Skin epidermis (tissue), 12 donors: Measurements from ENCODE around the gene GFI1B.

Source experiments
- H3K27ac ChIP-seq, 21 experiments: fragments of 200-600 bp; sonication (generic) in 11 of 21; one replicate each; pipeline ENCODE4 v1.5.0; 2020; ENCODE audit warnings: mild to moderate bottlenecking in 3 of 21, inconsistent platforms in 2 of 21, moderate library complexity in 2 of 21
- H3K4me3 ChIP-seq, 7 experiments: fragments of 200-600 bp; sonication (generic) in 2 of 7; one replicate each; pipeline ENCODE4 v1.5.0; 2020; ENCODE audit warnings: inconsistent platforms in 2 of 7, mild to moderate bottlenecking in 2 of 7, moderate library complexity in 1 of 7

The GFI1B gene

DNA sequence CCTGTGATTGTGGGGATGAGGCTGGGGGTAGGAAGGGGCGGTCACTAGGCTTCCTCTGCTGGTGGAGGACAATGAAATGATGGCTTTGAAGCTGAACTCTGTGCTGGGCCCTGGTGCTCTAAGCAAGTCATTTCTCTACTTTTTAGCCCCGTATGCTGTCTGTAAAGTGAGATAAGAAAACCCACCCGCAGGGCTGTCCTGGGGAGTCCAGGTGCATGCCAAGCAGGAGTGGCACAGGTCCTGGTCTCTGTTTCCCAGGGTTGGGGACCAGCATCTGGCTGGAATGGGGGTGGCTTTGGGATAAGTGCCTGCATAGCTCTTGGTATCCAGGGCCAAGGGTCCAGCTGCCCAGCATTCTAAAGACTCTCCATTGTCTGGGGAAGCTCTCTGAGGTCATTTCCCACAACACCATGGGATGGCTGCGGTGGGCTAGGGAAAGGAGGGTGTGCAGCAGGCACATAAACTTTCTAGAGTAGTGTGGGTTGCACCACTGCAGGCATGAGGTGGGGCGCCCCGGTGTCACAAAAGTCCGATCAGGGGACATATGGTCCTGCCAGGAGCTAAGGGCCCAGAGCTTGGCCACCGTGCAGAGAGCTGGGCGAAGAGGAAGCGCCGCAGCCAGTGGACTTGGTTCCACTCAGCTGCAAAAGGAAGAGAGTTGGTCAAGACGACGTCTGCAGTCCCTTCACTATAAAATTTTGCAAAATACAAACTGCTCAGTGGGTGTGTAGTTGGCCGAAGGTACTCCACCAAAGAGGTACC lies 26.7 kb downstream of the GFI1B start:
- Histone ChIP-seq H3K27ac (no peak overlapping the region), H3K4me3 (no peak overlapping the region)

DNA sequence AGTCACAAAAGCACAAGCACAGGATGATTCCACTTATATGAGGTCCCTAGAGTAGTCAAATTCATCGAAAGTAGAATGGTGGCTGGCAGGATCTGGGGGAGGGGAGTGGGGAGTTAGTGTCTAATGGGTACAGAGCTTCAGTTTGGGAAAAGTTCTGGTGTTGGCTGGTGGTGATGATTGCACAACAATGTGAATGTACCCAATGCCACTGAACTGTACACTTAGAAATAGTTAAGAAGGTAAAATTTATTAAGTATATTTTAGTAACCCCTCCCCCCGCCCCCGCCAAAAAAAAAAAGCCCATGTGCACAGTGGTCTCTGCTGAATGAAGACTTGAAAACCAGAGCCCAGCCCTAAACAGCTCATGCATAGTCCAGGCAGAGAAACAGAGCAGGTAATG lies 27.5 kb downstream of the GFI1B start:
- no peak overlapping the region for H3K4me3 ChIP-seq
- no peak overlapping the region for H3K27ac ChIP-seq

DNA sequence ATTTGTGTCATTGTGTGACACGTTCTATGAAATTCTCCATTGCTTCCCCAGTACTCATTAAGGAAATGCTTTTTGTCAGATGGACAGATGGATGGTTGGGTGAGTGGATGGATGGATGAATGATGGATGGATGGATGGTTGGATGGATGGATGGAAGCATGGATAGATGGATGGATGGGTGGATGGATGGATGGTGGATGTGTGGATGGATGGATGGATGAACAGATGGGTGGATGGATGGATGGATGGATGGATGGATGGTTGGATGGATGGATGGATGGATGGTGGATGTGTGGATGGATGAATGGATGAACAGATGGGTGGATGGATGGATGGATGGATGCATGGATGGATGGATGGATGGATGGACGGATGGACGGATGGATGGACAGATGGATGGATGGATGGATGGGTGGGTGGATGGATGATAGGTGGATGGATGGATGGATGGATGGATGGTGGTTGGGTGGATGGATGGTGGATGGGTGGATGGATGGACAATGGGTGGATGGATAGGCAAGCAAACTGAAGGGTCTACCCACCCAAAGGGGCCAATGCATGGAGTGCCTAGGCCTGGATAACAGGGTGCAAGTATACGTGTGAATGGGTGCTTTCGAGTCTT lies 28.3 kb downstream of the GFI1B start:
- Histone ChIP-seq H3K27ac (no peak overlapping the region), H3K4me3 (no peak overlapping the region)

DNA sequence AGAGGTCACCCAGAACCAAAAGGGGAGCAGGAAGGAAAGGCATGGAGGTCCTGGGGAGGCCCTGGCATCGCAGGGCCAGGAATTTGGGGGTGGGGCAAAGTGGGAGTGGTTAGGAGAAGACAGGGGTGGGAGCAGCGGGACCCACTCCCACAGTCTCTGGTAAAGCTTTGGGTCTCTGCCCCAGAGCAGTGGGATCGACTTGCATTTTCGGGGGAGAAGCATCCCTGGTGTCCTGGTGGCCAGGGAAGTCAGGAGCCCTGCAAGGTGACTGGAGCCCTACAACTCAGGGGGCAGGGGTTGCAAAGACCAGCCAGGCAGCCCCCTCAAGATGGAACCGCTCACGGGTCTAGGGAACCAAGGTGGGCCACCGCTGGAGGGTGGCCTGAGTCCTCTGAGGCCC lies 29.9 kb downstream of the GFI1B start:
- no peak overlapping the region for H3K4me3 ChIP-seq

DNA sequence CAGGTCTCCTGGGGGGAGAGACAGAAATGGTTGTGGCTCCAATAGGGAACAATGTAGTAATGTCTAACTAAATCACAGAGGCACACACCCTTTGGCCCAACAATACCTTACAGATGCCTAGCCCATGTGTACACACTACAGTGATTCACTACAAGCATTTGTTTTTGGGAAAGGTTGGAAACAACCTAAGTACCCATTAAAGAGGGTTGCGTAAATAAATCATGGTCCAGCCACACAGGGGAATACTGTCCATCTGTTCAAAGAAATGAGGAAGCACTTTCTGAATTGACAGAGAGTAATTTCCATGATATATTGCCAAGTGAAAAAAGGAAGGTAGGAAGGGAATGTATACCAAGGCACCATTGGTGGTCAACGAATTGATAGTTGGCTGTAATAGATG lies 30.3 kb downstream of the GFI1B start:
- Histone ChIP-seq H3K27ac (no peak overlapping the region), H3K4me3 (no peak overlapping the region)

More for the DNA sequence above, 29.9 kb downstream of the GFI1B start:
- H3K27ac ChIP-seq, result no peak overlapping the region

DNA sequence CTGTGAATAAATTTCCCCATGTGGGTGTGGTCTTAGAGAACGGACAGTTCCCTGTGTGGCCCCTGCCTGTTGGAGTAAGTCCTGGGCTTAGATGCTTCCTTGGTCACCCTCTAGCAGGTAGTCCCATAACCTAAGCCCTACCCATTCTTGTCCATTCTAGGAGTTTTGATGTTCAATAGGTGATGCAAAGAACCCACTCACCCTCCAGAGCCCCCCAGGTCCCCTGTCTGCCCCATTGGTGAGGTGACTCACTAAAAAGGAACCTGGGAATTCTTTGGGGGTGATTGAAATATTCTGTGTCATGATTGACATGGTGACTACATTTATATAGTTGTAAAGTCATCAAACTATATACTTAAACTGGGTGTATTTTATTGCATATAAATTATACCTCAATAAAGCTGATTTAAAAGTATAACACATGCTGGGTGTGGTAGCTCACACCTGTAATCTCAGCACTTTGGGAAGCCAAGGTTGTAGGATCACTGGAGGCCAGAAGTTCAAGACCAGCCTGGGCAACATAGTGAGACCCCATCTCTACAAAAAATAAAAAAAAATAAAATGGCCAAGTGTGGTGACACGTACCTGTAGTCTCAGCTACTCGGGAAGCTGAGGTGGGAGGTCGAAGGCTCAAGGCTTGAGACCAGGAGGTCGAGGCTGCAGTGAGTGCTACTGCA lies 31.6 kb downstream of the GFI1B start:
- no peak overlapping the region for H3K4me3 ChIP-seq

DNA sequence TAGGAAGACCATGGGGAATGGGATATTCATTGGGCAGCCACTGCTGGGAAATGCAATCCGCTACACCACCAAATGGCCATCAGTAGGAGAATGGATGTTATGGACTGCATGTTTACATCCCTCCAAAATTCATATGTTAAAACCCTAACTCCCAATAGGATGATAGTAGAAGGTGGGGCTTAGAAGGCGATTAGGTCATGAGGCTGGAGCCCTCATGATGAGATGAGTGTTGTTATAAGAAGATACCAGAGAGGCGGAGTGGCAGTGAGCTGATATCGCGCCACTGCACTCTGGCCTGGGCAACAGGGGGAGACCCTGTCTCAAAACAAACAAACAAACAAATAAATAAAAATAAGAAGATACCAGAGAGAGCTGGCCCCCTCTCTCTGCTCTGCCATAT lies 36.2 kb downstream of the GFI1B start:
- Histone ChIP-seq H3K4me3 (no peak overlapping the region), H3K27ac (no peak overlapping the region)

More for the DNA sequence above, 31.6 kb downstream of the GFI1B start:
- H3K27ac ChIP-seq, result no peak overlapping the region

DNA sequence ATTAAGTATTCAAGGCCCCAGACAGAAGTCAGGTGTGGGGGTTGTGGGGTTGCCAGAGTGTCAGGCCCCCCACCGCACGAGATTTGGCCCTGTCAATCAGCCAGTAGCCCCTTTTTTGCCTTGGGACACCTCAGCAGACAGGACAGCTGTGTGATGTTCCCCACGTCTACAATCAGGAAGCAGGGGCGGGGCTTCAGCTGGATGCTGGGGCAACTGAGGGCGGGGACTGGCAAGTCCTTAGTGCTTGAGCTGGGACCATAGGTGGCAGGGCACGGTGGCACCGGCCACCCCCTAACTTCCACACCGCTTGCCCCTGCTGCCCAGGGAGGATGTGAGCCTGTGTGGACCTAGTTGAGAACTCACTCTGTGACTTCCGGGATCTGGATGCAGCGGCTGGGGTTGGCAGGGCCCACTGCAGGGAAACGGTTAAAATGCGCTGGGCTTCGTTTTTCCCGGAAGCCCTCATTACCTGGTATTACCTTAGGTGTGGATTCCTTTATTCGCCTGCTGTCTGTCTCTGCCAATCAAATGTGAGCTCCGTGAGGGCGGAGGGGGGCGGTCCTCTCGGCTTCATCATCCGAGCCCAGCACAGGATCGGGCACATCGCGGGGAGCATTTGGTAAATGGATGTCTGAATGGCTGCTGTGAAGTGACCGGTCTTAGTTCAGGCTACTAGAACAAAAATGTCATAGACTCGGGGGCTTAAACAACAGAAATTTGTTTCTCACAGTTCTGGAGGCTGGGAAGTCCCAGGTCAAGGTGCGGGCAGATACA lies 44.8 kb downstream of the GFI1B start:
- Histone ChIP-seq H3K27ac (no peak overlapping the region), H3K4me3 (no peak overlapping the region)

DNA sequence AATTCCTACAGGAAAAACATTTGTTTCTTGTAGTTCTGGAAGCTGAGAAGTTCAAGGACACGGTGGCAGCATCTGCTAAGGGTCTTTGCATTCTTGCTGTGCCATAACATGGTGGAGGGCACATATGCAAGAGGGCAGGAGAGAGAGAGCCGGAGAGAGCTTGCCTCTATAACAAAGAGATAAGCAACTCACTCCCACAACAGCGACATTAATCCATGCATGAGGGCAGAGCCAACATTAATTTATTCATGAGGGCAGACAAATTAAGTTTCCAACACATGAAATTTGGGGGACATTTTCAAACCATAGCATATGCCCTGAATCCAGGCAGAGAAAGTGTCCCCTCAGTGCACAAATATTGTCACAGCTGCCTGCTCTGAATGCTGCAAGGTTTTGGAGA lies 47.9 kb downstream of the GFI1B start:
- Histone ChIP-seq H3K4me3 (no peak overlapping the region), H3K27ac (no peak overlapping the region)

DNA sequence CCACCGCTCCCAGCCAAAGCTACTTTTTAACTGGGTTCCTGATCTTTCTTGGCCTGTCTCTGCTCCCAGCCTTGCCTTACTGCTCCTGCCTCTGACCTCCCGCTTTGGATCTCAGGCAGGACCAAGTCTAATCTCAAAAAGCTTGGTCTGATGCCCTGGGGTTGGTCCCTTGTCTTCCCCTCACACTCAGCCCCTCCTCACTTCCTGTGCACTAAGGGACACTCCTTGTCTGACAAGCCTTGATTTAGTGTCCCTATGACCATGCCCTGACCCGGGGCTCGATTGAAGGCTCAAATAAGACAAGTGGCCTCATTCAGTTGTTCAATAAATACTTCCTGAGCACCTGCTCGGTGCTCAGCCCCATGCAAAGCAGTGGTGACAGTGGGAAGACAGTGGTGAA lies 48.6 kb downstream of the GFI1B start:
- H3K4me3 ChIP-seq, result no peak overlapping the region
- no peak overlapping the region for H3K27ac ChIP-seq

DNA sequence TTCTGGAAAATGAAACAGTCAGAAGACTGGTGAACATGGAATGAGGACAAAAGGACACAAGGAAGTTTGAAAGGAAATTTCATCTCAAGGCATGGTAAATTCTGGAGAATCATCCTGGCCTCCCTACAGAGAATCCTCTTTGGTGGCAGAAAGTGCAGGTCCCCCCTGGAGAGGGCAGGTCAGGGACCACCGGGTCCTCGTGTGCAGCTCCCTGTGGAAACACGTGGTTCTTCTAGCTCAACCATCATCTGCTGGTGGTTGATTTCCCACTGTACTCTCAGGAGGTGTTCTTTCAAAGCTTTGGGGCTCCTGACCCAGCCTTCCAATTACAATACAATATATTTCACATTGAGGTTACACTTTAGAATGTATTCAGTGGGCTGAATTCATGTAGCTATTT lies 49.7 kb downstream of the GFI1B start:
- no peak overlapping the region for H3K4me3 ChIP-seq
- no peak overlapping the region for H3K27ac ChIP-seq

DNA sequence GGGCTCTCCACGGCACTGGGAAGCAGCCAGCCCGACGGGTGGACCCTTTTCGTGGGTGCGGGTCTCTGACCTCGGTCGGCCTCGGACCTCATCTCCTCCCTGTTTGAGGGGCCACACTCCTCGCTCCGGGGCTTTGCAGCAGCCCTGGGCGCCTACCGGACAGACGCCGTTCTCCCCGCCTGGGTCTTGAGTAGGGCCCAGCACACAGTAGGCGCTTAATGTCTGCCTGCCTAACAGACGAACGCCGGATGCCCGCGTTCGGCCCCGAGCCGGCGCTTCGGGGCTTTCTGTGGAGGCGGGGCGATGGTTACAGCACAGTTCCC lies 51.5 kb downstream of the GFI1B start:
- peak overlapping the region; percentile 66 to 97 (median 92) for H3K27ac ChIP-seq
- peak overlapping the region; percentile 73 to 94 (median 84) for H3K4me3 ChIP-seq

DNA sequence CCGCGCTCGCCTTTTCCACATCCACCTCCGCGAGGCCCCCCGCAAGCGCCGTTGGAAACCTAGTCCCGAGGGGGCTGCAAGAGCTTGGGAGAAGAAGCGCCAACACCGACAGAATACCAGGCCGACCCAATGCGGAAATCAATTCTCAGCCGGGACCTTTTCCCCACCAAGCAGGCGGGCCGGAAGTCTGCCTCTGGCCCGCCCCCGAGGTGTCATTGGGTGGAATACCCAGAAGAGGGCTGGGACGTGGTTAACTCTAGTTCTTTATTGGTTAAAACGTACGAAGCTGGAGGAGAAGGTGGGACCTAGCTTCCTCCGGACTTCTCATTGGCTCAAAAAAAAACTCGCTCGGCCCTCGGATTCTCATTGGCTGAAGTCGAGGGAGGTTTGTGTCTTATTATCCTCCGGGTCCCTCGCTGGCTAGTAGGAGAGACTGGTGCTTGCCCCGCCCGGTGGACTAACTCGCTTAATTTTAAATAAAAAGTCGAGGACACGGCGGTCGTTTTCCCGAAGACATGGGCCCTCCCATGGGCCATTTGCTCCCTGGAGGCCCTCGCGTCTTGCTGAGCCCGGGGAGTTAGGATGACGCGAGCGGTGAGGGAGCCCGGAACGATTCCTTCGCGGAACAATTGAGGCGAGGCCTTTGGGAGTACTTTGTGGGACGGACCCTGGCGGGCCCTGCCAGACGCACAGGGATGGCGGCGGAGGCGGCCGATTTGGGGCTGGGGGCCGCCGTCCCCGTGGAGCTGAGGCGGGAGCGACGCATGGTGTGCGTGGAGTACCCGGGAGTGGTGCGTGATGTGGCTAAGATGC lies 52.0 kb downstream of the GFI1B start, which contains the start of gene GTF3C5:
GTF3C5 (plus strand) TSS at position 681 of the 813 bp plus-strand sequence; CDS start at position 696, 15 bp downstream.
- H3K4me3 ChIP-seq, result peak within 1 kb of the TSS; percentile 73 to 94 (median 84)
- peak within 1 kb of the TSS; percentile 66 to 97 (median 92) for H3K27ac ChIP-seq

DNA sequence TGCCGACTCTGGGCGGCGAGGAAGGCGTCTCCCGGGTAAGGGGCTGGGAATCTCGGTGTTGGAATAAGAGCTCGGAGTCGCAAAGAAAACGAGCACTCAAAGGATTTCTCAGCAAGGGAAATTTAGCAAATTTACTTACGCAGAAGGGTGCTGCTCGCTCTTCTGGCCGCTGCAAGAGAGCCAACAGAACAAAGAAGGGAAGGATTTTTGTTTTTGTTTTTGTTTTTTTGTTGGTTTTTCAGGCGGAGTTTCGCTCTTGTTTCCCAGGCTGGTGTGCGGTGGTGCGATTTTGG lies 52.6 kb downstream of the GFI1B start:
- Histone ChIP-seq H3K27ac (peak overlapping the region; percentile 10 to 97 (median 90)), H3K4me3 (peak overlapping the region; percentile 73 to 94 (median 84))

DNA sequence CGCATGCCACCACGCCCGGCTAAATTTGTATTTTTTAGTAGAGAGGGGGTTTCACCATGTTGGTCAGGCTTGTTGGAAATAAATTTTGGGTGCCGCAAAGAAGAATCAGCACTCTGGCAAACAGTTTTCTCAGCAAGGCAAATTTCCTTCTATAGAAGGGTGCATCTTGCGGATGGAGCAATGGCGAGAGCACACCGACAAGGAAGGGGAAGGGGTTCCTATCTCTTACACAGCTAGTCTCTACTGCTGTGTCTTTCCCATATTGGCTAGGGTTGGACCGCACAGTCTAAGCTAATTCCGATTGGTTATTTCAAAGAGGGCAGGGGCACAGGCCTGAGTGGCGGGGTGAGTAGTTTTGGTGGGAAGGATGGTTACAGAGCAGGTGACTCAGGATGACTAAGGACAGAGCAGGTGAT lies 53.0 kb downstream of the GFI1B start:
- Histone ChIP-seq H3K4me3 (peak overlapping the region; percentile 73 to 94 (median 84)), H3K27ac (peak overlapping the region in 19 of 21 experiments; percentile 79 to 97 (median 90))

DNA sequence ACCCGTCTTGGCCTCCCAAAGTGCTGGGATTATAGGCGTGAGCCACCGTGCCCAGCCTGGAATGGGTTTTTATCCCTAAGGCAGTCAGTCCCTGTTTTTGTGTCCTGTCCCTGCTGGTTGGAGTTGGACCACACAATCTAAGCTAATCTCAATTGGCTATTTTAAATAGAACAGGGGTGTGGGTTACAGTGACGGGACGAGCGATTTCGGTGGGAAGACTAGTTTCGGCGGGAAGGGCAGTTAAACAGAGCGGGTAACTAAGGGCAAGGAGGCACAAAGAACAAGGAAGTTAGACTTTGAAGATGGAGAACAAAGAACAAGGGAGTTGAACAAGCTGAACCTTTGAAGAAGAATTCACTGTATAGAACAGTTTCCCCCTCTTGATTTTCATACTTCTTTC lies 53.7 kb downstream of the GFI1B start:
- peak overlapping the region in 1 of 21 experiments; percentile 90 for H3K27ac ChIP-seq
- peak overlapping the region in 1 of 7 experiments; percentile 17 for H3K4me3 ChIP-seq

DNA sequence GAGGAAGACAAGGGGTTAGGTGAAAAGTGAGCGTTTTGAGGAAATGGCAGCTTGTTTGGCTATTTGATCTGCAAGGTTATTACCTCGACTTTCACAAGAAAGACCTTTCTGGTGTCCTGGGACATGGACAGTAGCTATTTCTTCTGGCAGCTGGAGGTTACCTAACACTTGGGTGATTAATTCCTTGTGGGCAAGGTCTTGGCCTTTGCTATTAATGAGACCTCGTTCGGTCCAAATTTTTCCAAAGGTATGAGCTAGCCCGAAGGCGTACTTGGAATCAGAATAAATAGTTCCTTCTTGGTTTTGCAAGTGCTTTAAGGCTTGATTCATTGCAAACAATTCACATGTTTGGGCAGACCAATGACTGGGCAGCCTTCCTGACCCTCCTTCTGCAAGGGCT lies 57.2 kb downstream of the GFI1B start:
- Histone ChIP-seq H3K27ac (no peak overlapping the region), H3K4me3 (no peak overlapping the region)

DNA sequence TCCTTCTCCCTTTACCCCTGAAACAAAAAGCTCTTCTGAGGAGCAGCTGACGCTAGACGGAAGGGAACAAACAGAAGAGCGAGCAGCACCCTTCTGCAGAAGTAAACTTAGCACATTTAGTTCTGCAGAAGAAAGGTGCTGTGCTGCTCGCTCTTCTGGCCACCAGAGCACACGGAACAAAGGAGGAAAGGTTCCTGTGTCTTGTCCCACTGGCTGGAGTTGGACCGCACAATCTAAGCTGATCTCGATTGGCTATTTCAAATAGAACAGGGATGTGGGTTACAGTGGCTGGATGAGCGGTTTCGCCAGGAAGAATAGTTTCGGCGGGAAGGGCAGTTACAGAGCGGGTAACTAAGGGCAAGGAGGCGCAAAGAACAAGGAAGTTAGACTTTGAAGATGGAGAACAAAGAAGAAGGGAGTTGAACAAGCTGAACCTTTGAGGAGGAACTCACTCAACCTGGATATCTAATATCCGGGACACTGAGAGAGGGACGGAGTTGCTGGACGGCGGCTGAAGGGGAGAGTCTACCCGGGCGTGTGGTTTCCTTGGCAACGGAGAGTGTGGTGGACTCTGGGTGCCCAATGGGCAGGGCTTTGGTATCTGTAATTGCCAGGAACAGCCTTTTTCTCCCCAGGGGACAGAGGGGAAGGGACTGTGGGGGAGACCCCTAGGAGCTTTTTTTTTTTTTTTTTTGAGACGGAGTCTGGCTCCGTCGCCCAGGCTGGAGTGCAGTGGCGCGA lies 59.5 kb downstream of the GFI1B start:
- no peak overlapping the region for H3K4me3 ChIP-seq
- H3K27ac ChIP-seq, result no peak overlapping the region
